Measurements from ENCODE around the gene CCP110. TPM values are rescaled to one million over a fixed set of nuclear protein-coding genes. Genes with fewer than 3 reads are reported as not detected.

The CCP110 gene
- total RNA-seq, 1 donor from 2014 or later = 12.4 TPM

GRCh38 chr16:19559242-19559910, 35.6 kb downstream of the CCP110 start:
- H3K36me3 Mint-ChIP-seq (ENCODE audit: unreplicated experiment) = peaks cover 9% of the 10 kb centered on the region
- DNase-seq (ENCODE audit: extremely low spot score, unreplicated experiment) = no peak
- no peak overlapping the region for H3K27ac Mint-ChIP-seq (ENCODE audit: unreplicated experiment)
- no peaks in the 10 kb centered on the region for H3K27me3 Mint-ChIP-seq (ENCODE audit: unreplicated experiment)
- H3K4me3 Mint-ChIP-seq (ENCODE audit: unreplicated experiment) = no peak overlapping the region
- peaks cover 6% of the 10 kb centered on the region for H3K9me3 Mint-ChIP-seq (ENCODE audit: unreplicated experiment)
- H3K4me1 Mint-ChIP-seq (ENCODE audit: unreplicated experiment) = peaks cover 20% of the 10 kb centered on the region
- TF ChIP-seq, protein P1, sequence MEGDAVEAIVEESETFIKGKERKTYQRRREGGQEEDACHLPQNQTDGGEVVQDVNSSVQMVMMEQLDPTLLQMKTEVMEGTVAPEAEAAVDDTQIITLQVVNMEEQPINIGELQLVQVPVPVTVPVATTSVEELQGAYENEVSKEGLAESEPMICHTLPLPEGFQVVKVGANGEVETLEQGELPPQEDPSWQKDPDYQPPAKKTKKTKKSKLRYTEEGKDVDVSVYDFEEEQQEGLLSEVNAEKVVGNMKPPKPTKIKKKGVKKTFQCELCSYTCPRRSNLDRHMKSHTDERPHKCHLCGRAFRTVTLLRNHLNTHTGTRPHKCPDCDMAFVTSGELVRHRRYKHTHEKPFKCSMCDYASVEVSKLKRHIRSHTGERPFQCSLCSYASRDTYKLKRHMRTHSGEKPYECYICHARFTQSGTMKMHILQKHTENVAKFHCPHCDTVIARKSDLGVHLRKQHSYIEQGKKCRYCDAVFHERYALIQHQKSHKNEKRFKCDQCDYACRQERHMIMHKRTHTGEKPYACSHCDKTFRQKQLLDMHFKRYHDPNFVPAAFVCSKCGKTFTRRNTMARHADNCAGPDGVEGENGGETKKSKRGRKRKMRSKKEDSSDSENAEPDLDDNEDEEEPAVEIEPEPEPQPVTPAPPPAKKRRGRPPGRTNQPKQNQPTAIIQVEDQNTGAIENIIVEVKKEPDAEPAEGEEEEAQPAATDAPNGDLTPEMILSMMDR (IDR thresholded peaks at IDR 0.05) = peak; percentile 74

GRCh38 chr16:19560078-19560477, 36.3 kb downstream of the CCP110 start:
- Mint-ChIP-seq H3K27me3 (ENCODE audit: unreplicated experiment) (no peaks in the 10 kb centered on the region), H3K9me3 (ENCODE audit: unreplicated experiment) (peaks cover 6% of the 10 kb centered on the region), H3K4me1 (ENCODE audit: unreplicated experiment) (peaks cover 15% of the 10 kb centered on the region), H3K27ac (ENCODE audit: unreplicated experiment) (no peak overlapping the region), H3K4me3 (ENCODE audit: unreplicated experiment) (no peak overlapping the region), H3K36me3 (ENCODE audit: unreplicated experiment) (peaks cover 12% of the 10 kb centered on the region)
- TF ChIP-seq, protein P1 (IDR thresholded peaks at IDR 0.05) = no peak
- DNase-seq (ENCODE audit: extremely low spot score, unreplicated experiment) = no peak

GRCh38 chr16:19563377-19563776, 39.6 kb downstream of the CCP110 start:
- TF ChIP-seq, protein P1 (IDR thresholded peaks at IDR 0.05) = no peak
- peaks cover 6% of the 10 kb centered on the region for H3K9me3 Mint-ChIP-seq (ENCODE audit: unreplicated experiment)
- no peak overlapping the region for H3K27ac Mint-ChIP-seq (ENCODE audit: unreplicated experiment)
- H3K4me1 Mint-ChIP-seq (ENCODE audit: unreplicated experiment) = peaks cover 1% of the 10 kb centered on the region
- H3K27me3 Mint-ChIP-seq (ENCODE audit: unreplicated experiment) = no peaks in the 10 kb centered on the region
- no peak for DNase-seq (ENCODE audit: extremely low spot score, unreplicated experiment)
- H3K36me3 Mint-ChIP-seq (ENCODE audit: unreplicated experiment) = peaks cover 28% of the 10 kb centered on the region
- no peak overlapping the region for H3K4me3 Mint-ChIP-seq (ENCODE audit: unreplicated experiment)

DNA sequence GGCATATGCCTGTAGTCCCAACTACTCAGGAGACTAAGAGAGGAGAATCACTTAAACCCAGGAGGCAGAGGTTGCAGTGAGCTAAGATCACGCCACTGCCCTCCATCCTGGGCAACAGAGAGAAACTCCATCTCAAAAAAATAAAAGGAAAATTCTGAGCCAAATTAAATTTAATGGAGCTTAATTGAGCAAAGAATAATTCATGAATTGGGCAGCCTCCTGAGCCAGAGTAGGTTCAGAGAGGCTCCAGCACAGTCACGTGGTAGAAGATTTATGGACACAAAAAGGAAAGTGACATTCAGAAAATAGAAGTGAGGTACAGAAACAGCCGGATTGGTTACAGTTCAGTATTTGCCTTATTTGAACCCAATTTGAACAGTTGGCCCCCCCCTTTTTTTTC, 42.6 kb downstream of the CCP110 start:
- H3K4me3 Mint-ChIP-seq (ENCODE audit: unreplicated experiment) = no peak overlapping the region
- TF ChIP-seq, protein P1 (IDR thresholded peaks at IDR 0.05) = no peak
- peaks cover 31% of the 10 kb centered on the region for H3K36me3 Mint-ChIP-seq (ENCODE audit: unreplicated experiment)
- peaks cover 6% of the 10 kb centered on the region for H3K9me3 Mint-ChIP-seq (ENCODE audit: unreplicated experiment)
- H3K27me3 Mint-ChIP-seq (ENCODE audit: unreplicated experiment) = no peaks in the 10 kb centered on the region
- no peaks in the 10 kb centered on the region for H3K4me1 Mint-ChIP-seq (ENCODE audit: unreplicated experiment)
- H3K27ac Mint-ChIP-seq (ENCODE audit: unreplicated experiment) = no peak overlapping the region
- DNase-seq (ENCODE audit: extremely low spot score, unreplicated experiment) = no peak

DNA sequence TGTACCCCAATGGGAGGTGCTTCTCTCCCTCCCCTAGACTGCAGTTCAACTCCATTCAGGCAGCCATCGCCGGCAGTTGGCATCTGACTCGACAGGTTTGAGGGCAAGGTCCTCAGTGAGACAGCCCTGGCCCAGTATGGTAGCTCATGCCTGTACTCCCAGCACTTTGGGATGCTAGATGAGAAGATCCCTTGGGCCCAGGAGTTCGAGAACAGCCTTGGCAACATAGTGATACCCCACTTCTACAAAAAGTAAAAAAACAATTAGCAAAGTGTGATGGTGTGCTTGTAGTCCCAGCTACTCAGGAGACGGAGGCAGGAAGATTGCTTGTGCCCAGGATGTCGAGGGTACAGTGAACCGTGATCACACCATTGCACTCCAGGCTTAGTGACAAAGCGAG, 43.8 kb downstream of the CCP110 start:
- Mint-ChIP-seq H3K27ac (ENCODE audit: unreplicated experiment) (no peak overlapping the region), H3K4me3 (ENCODE audit: unreplicated experiment) (no peak overlapping the region), H3K36me3 (ENCODE audit: unreplicated experiment) (peaks cover 30% of the 10 kb centered on the region), H3K4me1 (ENCODE audit: unreplicated experiment) (no peaks in the 10 kb centered on the region), H3K9me3 (ENCODE audit: unreplicated experiment) (peaks cover 6% of the 10 kb centered on the region), H3K27me3 (ENCODE audit: unreplicated experiment) (no peaks in the 10 kb centered on the region)
- TF ChIP-seq, protein P1 (IDR thresholded peaks at IDR 0.05) = no peak
- DNase-seq (ENCODE audit: extremely low spot score, unreplicated experiment) = no peak

All from osteocyte (in vitro differentiated cells).